ENCODE results near the gene PRELID3B.

The PRELID3B gene

GRCh38 chr20:59071216-59071615 lies 28.6 kb upstream of the PRELID3B start:
- no peak overlapping the region for H3K4me3 ChIP-seq (ENCODE audit: low read length)

GRCh38 chr20:59069026-59069425 lies 26.4 kb upstream of the PRELID3B start:
- H3K36me3 ChIP-seq (ENCODE audit: control insufficient read depth, low read length), result no peaks in the 10 kb centered on the region
- H3K9me2 ChIP-seq (replicated peaks; ENCODE audit: control insufficient read depth, low read length), result no peaks in the 10 kb centered on the region
- H3K4me2 ChIP-seq (ENCODE audit: low read length), result no peak overlapping the region
- H3K27me3 ChIP-seq (ENCODE audit: control insufficient read depth, low read length), result peaks cover 68% of the 10 kb centered on the region
- no peak overlapping the region for H3K27ac ChIP-seq (ENCODE audit: low read depth, low read length)
- no peak for TF ChIP-seq EZH2phosphoT487 (IDR thresholded peaks at IDR 0.05; ENCODE audit: borderline replicate concordance, low read length)
- TF ChIP-seq, protein P1, sequence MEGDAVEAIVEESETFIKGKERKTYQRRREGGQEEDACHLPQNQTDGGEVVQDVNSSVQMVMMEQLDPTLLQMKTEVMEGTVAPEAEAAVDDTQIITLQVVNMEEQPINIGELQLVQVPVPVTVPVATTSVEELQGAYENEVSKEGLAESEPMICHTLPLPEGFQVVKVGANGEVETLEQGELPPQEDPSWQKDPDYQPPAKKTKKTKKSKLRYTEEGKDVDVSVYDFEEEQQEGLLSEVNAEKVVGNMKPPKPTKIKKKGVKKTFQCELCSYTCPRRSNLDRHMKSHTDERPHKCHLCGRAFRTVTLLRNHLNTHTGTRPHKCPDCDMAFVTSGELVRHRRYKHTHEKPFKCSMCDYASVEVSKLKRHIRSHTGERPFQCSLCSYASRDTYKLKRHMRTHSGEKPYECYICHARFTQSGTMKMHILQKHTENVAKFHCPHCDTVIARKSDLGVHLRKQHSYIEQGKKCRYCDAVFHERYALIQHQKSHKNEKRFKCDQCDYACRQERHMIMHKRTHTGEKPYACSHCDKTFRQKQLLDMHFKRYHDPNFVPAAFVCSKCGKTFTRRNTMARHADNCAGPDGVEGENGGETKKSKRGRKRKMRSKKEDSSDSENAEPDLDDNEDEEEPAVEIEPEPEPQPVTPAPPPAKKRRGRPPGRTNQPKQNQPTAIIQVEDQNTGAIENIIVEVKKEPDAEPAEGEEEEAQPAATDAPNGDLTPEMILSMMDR (IDR thresholded peaks at IDR 0.05; ENCODE audit: low read depth, low read length, poor library complexity, severe bottlenecking), result no peak
- H3K9me3 ChIP-seq (ENCODE audit: control insufficient read depth, insufficient read depth, low read length), result no peaks in the 10 kb centered on the region
- no peak overlapping the region for H3K4me3 ChIP-seq (ENCODE audit: low read length)
- H3K4me1 ChIP-seq (ENCODE audit: control insufficient read depth, low read length), result no peaks in the 10 kb centered on the region
- H3F3A ChIP-seq (ENCODE audit: control insufficient read depth, insufficient read depth), result no peaks in the 10 kb centered on the region
- H4K20me1 ChIP-seq (ENCODE audit: control insufficient read depth, insufficient read depth, low read depth, low read length), result no peaks in the 10 kb centered on the region
- no peaks in the 10 kb centered on the region for H3K79me2 ChIP-seq (ENCODE audit: control insufficient read depth, low read length)

More at GRCh38 chr20:59071216-59071615, 28.6 kb upstream of the PRELID3B start:
- TF ChIP-seq, protein P1 (IDR thresholded peaks at IDR 0.05; ENCODE audit: low read depth, low read length, poor library complexity, severe bottlenecking), result no peak
- no peak for TF ChIP-seq EZH2phosphoT487 (IDR thresholded peaks at IDR 0.05; ENCODE audit: borderline replicate concordance, low read length)
- Histone ChIP-seq H3K27me3 (ENCODE audit: control insufficient read depth, low read length) (peaks cover 76% of the 10 kb centered on the region), H3F3A (ENCODE audit: control insufficient read depth, insufficient read depth) (no peaks in the 10 kb centered on the region), H3K36me3 (ENCODE audit: control insufficient read depth, low read length) (no peaks in the 10 kb centered on the region), H3K4me2 (ENCODE audit: low read length) (no peak overlapping the region), H3K27ac (ENCODE audit: low read depth, low read length) (no peak overlapping the region), H3K9me3 (ENCODE audit: control insufficient read depth, insufficient read depth, low read length) (no peaks in the 10 kb centered on the region), H3K4me1 (ENCODE audit: control insufficient read depth, low read length) (no peaks in the 10 kb centered on the region), H4K20me1 (ENCODE audit: control insufficient read depth, insufficient read depth, low read depth, low read length) (no peaks in the 10 kb centered on the region), H3K9me2 (replicated peaks; ENCODE audit: control insufficient read depth, low read length) (no peaks in the 10 kb centered on the region), H3K79me2 (ENCODE audit: control insufficient read depth, low read length) (no peaks in the 10 kb centered on the region)

DNA sequence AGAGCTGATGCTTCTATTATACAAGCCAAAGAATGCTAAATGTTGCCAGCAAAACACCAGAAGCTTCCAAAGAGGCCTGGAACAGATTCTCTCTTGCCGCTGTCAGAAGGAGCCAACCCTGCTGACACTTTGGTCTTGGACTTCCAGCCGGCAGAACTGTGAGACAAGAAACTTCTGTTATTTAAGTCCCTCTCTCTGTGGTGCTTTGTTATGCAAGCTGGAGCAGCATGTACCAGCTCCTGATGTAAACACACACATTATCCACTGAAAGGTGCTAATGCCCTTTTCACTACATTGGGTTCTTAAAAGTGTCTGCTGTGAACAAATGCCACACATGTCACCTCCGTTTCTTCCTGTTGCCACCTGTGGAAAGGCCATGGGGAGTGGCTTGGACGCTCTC lies 25.9 kb upstream of the PRELID3B start:
- Histone ChIP-seq H3K9me3 (ENCODE audit: control insufficient read depth, insufficient read depth, low read length) (no peaks in the 10 kb centered on the region), H3K36me3 (ENCODE audit: control insufficient read depth, low read length) (no peaks in the 10 kb centered on the region), H3K27ac (ENCODE audit: low read depth, low read length) (no peak overlapping the region), H4K20me1 (ENCODE audit: control insufficient read depth, insufficient read depth, low read depth, low read length) (no peaks in the 10 kb centered on the region), H3K4me1 (ENCODE audit: control insufficient read depth, low read length) (no peaks in the 10 kb centered on the region), H3F3A (ENCODE audit: control insufficient read depth, insufficient read depth) (no peaks in the 10 kb centered on the region), H3K4me3 (ENCODE audit: low read length) (no peak overlapping the region), H3K4me2 (ENCODE audit: low read length) (no peak overlapping the region), H3K9me2 (replicated peaks; ENCODE audit: control insufficient read depth, low read length) (no peaks in the 10 kb centered on the region), H3K27me3 (ENCODE audit: control insufficient read depth, low read length) (peaks cover 67% of the 10 kb centered on the region), H3K79me2 (ENCODE audit: control insufficient read depth, low read length) (no peaks in the 10 kb centered on the region)
- no peak for TF ChIP-seq EZH2phosphoT487 (IDR thresholded peaks at IDR 0.05; ENCODE audit: borderline replicate concordance, low read length)
- TF ChIP-seq, protein P1 (IDR thresholded peaks at IDR 0.05; ENCODE audit: low read depth, low read length, poor library complexity, severe bottlenecking), result no peak

All from DOHH2 (cell line).